HCT116 (cell line): ENCODE measurements around the gene SDK1. TPM values are rescaled to one million over a fixed set of nuclear protein-coding genes. Genes with fewer than 3 reads are reported as not detected.

ENCODE experiments used
- ATAC-seq: fragments of 200-7000 bp; cut with Tn5 transposase; 2 replicates; pipeline ENCODE4 v1.9.1; 2020; ENCODE audit warnings: mild to moderate bottlenecking, moderate library complexity
- BruUV-seq: library from RNA; stranded (reverse); fragments of 400-500 nt; replicated peaks from 2 replicates; lab custom pipeline; 2021; lab: Mats Ljungman, UMichigan
- CTCF ChIA-PET: fragments of 300-600 bp; sonication (Branson Sonifier 250); formaldehyde crosslinking; loops from one replicate; lab custom pipeline; 2021; ENCODE audit warnings: antibody characterized with exemption; lab: Charles Lee
- POLR2A ChIA-PET: fragments of 300-600, 350-600 bp; sonication (Branson Sonifier 250); formaldehyde crosslinking; loops from one replicate; lab custom pipeline; 2021; ENCODE audit warnings: antibody characterized with exemption; lab: Charles Lee
- RAD21 ChIA-PET, 2 experiments: fragments of 300-600 bp; sonication (Branson Sonifier 250); formaldehyde crosslinking; loops; one replicate each; lab custom pipeline; 2023; ENCODE audit warnings: low total read pairs in 2 of 2; ENCODE audit not compliant: uncharacterized antibody in 2 of 2, unreplicated experiment in 2 of 2, low non-redundant PET in 1 of 2; lab: Charles Lee
- DNase-seq: peaks from one replicate; pipeline ENCODE4 v3.0.0-alpha.2; 2010; ENCODE audit warnings: low read depth, low spot score
- H2AFZ ChIP-seq: fragments of 200-600 bp; shearing (Covaris generic), sonication (generic); 2 replicates; pipeline ENCODE4 v1.6.1; 2017; ENCODE audit warnings: low read depth, mixed run types, mixed read lengths, antibody characterized with exemption, low read length; ENCODE audit not compliant: poor library complexity, severe bottlenecking
- H3K27ac ChIP-seq: 2 replicates; pipeline ENCODE4 v1.5.1; 2012; ENCODE audit warnings: low read depth, low read length
- H3K27me3 ChIP-seq: fragments of 200-600 bp; sonication (generic); 2 replicates; pipeline ENCODE4 v1.6.1; 2016; ENCODE audit warnings: mixed run types, low read length, mixed read lengths; ENCODE audit not compliant: insufficient read depth
- H3K36me3 ChIP-seq, 2 experiments: fragments of 200-500 bp in 1 of 2; fragments of 200-600 bp in 1 of 2; sonication (Bioruptor generic) in 1 of 2; sonication (generic) in 1 of 2; 2 replicates each; pipeline versions ENCODE4 v1.5.1 to v1.6.1; 2014 to 2016; ENCODE audit warnings: low read length in 2 of 2, inconsistent platforms in 1 of 2, mixed read lengths in 1 of 2, mixed run types in 1 of 2; ENCODE audit not compliant: insufficient read depth in 2 of 2, control insufficient read depth in 1 of 2
- H3K4me1 ChIP-seq, 2 experiments: fragments of 200-600 bp in 1 of 2; sonication (generic) in 1 of 2; 2 replicates each; pipeline versions ENCODE4 v1.5.1 to v1.6.1; 2012 to 2017; ENCODE audit warnings: low read length in 2 of 2, inconsistent platforms in 1 of 2, mild to moderate bottlenecking in 1 of 2, mixed read lengths in 1 of 2, mixed run types in 1 of 2, moderate library complexity in 1 of 2; ENCODE audit not compliant: insufficient read depth in 2 of 2, control insufficient read depth in 1 of 2
- H3K4me2 ChIP-seq: fragments of 200-600 bp; sonication (generic); 2 replicates; pipeline ENCODE4 v1.6.1; 2017; ENCODE audit warnings: mixed run types, low read length, mixed read lengths
- H3K4me3 ChIP-seq, 2 experiments: fragments of 200-600 bp in 1 of 2; sonication (generic) in 1 of 2; replicated peaks in 1 of 2; 2 replicates each; pipeline ENCODE4 v1.5.1; 2011 to 2016; ENCODE audit warnings: low read length in 2 of 2, control low read depth in 1 of 2, low read depth in 1 of 2, mild to moderate bottlenecking in 1 of 2, mixed read lengths in 1 of 2, mixed run types in 1 of 2
- H3K79me2 ChIP-seq: fragments of 200-600 bp; sonication (generic); 2 replicates; pipeline ENCODE4 v1.6.1; 2017; ENCODE audit warnings: mild to moderate bottlenecking, mixed run types, low read length, moderate library complexity, mixed read lengths; ENCODE audit not compliant: insufficient read depth
- H3K9ac ChIP-seq: fragments of 200-600 bp; sonication (generic); 2 replicates; pipeline ENCODE4 v1.6.1; 2016; ENCODE audit warnings: low read length, mixed read lengths
- H3K9me2 ChIP-seq: fragments of 200-600 bp; sonication (generic), shearing (Covaris generic); 2 replicates; pipeline ENCODE4 v1.6.1; 2017; ENCODE audit warnings: mixed run types, mild to moderate bottlenecking, moderate library complexity; ENCODE audit not compliant: insufficient read depth
- H3K9me3 ChIP-seq, 2 experiments: fragments of 200-500 bp in 1 of 2; fragments of 200-600 bp in 1 of 2; sonication (Bioruptor generic) in 1 of 2; sonication (generic) in 1 of 2; 2 replicates each; pipeline ENCODE4 v1.6.1; 2014 to 2017; ENCODE audit warnings: low read length in 2 of 2, mixed read lengths in 2 of 2, inconsistent platforms in 1 of 2, low read depth in 1 of 2, mild to moderate bottlenecking in 1 of 2, mixed run types in 1 of 2, moderate library complexity in 1 of 2; ENCODE audit not compliant: control insufficient read depth in 1 of 2, insufficient read depth in 1 of 2
- H4K20me1 ChIP-seq: fragments of 200-600 bp; sonication (generic), shearing (Covaris generic); 2 replicates; pipeline ENCODE4 v1.6.1; 2017; ENCODE audit warnings: mixed run types, mild to moderate bottlenecking, moderate library complexity; ENCODE audit not compliant: insufficient read depth
- CEBPB ChIP-seq: IDR thresholded peaks from 2 replicates; pipeline ENCODE4 v1.6.1; 2012; ENCODE audit warnings: low read depth
- EGR1 ChIP-seq: IDR thresholded peaks from 2 replicates; pipeline ENCODE4 v1.6.1; 2012; ENCODE audit warnings: low read depth
- EZH2phosphoT487 ChIP-seq: fragments of 200-600 bp; IDR thresholded peaks from 2 replicates; pipeline ENCODE4 v1.6.1; 2018; ENCODE audit warnings: antibody characterized with exemption, borderline replicate concordance
- FOSL1 ChIP-seq: IDR thresholded peaks from 2 replicates; pipeline ENCODE4 v1.6.1; 2012; ENCODE audit warnings: low read depth
- JUND ChIP-seq: IDR thresholded peaks from 2 replicates; pipeline ENCODE4 v1.6.1; 2012
- POLR2A ChIP-seq: IDR thresholded peaks from 2 replicates; pipeline ENCODE4 v1.7.0; 2011; ENCODE audit warnings: borderline replicate concordance; ENCODE audit not compliant: insufficient read depth, insufficient read length; ENCODE audit errors: extremely low read depth
- POLR2AphosphoS5 ChIP-seq: IDR thresholded peaks from 2 replicates; pipeline ENCODE4 v1.6.1; 2011; ENCODE audit warnings: mild to moderate bottlenecking, low read depth, low read length, moderate library complexity
- RAD21 ChIP-seq: IDR thresholded peaks from 2 replicates; pipeline ENCODE4 v1.6.1; 2012; ENCODE audit warnings: low read depth, mild to moderate bottlenecking
- SIN3A ChIP-seq: IDR thresholded peaks from 2 replicates; pipeline ENCODE4 v1.6.1; 2012; ENCODE audit warnings: low read depth
- SP1 ChIP-seq: IDR thresholded peaks from 2 replicates; pipeline ENCODE4 v1.6.1; 2012; ENCODE audit warnings: low read depth
- SRF ChIP-seq: IDR thresholded peaks from 2 replicates; pipeline ENCODE4 v1.6.1; 2012; ENCODE audit warnings: low read depth
- YY1 ChIP-seq: IDR thresholded peaks from 2 replicates; pipeline ENCODE4 v1.6.1; 2011; ENCODE audit warnings: low read length, low read depth, moderate library complexity, mild to moderate bottlenecking; ENCODE audit not compliant: insufficient replicate concordance; ENCODE audit errors: extremely low read depth
- ZFX ChIP-seq: fragments of 450-650 bp; IDR thresholded peaks from 2 replicates; pipeline ENCODE4 v1.6.1; 2017
- ZNF274 ChIP-seq: fragments of 200-500 bp; sonication (Bioruptor generic); IDR thresholded peaks from 2 replicates; pipeline ENCODE4 v1.6.1; 2014; ENCODE audit warnings: mild to moderate bottlenecking, low read depth, low read length, inconsistent platforms
- intact Hi-C: fragments of 100-400 bp; cut with micrococcal nuclease; formaldehyde crosslinking; loops from 2 replicates; pipeline ENCODE4 v1.10.0; 2022
- total RNA-seq: library from RNA; stranded (reverse); gene quantifications from one replicate; pipeline ENCODE4 v1.2.1, GENCODE V29; 2021; ENCODE audit not compliant: unreplicated experiment
- TF ChIP-seq, protein P1 (sequence below): IDR thresholded peaks from 2 replicates; pipeline ENCODE4 v1.6.1; 2011; ENCODE audit warnings: mild to moderate bottlenecking, low read length, moderate library complexity; ENCODE audit not compliant: insufficient replicate concordance; ENCODE audit errors: extremely low read depth
- TF ChIP-seq, protein P2 (sequence below): IDR thresholded peaks from 2 replicates; pipeline ENCODE4 v1.6.1; 2012
- TF ChIP-seq, protein P3 (sequence below): IDR thresholded peaks from 2 replicates; pipeline ENCODE4 v1.6.1; 2012; ENCODE audit warnings: low read depth
- TF ChIP-seq, protein P4 (sequence below): IDR thresholded peaks from 2 replicates; pipeline ENCODE4 v1.6.1; 2012

The SDK1 gene
- total RNA-seq, 1 experiment from 2014 or later = 0.05 TPM

DNA sequence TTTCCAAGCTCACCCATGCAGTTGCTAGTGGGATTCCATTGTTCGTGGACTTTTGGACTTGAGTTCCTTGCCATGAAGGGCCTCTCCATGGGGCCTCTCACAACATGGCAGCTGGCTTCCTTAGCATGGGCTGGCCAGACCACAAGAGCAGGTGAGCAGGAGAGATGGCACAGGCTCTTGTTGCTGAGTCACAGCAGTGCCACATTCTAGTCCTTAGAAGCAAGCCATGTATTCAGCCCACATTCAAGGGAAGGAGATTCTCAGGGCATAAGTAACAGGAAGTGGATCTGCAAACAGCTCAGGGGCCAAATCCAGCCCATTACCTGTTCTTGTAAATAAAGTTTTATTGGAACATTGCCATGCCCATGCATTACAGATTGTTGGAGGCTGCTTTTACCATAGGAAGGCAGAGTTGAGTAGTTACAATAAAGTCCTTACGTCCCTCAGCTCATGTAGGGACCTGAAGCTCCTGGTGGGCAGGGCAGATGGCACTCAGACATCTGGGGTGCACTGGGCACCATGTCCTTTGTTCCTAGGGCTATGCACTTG lies 899.6 kb downstream of the SDK1 start:
- no peaks in the 10 kb centered on the region for H3K36me3 ChIP-seq
- no peaks in the 10 kb centered on the region for H3K9me3 ChIP-seq
- no peaks in the 10 kb centered on the region for H3K79me2 ChIP-seq
- ChIA-PET CTCF (no interaction called here), RAD21 (no interaction called here), POLR2A (no interaction called here)
- H3K27ac ChIP-seq = no peak overlapping the region
- no peaks in the 10 kb centered on the region for H4K20me1 ChIP-seq
- H3K9ac ChIP-seq = no peak overlapping the region
- no peak overlapping the region for H3K4me3 ChIP-seq
- no TSS peak for BruUV-seq
- H3K4me2 ChIP-seq = no peak overlapping the region
- ATAC-seq (no peak), DNase-seq (no peak)
- TF ChIP-seq SP1 = no peak
- TF ChIP-seq ZNF274 = no peak
- TF ChIP-seq FOSL1 = no peak
- TF ChIP-seq YY1 = no peak
- TF ChIP-seq EGR1 = no peak
- TF ChIP-seq EZH2phosphoT487 = no peak
- TF ChIP-seq, protein P1, sequence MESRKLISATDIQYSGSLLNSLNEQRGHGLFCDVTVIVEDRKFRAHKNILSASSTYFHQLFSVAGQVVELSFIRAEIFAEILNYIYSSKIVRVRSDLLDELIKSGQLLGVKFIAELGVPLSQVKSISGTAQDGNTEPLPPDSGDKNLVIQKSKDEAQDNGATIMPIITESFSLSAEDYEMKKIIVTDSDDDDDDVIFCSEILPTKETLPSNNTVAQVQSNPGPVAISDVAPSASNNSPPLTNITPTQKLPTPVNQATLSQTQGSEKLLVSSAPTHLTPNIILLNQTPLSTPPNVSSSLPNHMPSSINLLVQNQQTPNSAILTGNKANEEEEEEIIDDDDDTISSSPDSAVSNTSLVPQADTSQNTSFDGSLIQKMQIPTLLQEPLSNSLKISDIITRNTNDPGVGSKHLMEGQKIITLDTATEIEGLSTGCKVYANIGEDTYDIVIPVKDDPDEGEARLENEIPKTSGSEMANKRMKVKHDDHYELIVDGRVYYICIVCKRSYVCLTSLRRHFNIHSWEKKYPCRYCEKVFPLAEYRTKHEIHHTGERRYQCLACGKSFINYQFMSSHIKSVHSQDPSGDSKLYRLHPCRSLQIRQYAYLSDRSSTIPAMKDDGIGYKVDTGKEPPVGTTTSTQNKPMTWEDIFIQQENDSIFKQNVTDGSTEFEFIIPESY = no peak
- no peak for TF ChIP-seq ZFX
- TF ChIP-seq POLR2AphosphoS5 = no peak
- TF ChIP-seq SRF = no peak
- TF ChIP-seq, protein P2, sequence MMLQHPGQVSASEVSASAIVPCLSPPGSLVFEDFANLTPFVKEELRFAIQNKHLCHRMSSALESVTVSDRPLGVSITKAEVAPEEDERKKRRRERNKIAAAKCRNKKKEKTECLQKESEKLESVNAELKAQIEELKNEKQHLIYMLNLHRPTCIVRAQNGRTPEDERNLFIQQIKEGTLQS = no peak
- no peak for TF ChIP-seq POLR2A
- no peak for TF ChIP-seq SIN3A
- TF ChIP-seq, protein P3, sequence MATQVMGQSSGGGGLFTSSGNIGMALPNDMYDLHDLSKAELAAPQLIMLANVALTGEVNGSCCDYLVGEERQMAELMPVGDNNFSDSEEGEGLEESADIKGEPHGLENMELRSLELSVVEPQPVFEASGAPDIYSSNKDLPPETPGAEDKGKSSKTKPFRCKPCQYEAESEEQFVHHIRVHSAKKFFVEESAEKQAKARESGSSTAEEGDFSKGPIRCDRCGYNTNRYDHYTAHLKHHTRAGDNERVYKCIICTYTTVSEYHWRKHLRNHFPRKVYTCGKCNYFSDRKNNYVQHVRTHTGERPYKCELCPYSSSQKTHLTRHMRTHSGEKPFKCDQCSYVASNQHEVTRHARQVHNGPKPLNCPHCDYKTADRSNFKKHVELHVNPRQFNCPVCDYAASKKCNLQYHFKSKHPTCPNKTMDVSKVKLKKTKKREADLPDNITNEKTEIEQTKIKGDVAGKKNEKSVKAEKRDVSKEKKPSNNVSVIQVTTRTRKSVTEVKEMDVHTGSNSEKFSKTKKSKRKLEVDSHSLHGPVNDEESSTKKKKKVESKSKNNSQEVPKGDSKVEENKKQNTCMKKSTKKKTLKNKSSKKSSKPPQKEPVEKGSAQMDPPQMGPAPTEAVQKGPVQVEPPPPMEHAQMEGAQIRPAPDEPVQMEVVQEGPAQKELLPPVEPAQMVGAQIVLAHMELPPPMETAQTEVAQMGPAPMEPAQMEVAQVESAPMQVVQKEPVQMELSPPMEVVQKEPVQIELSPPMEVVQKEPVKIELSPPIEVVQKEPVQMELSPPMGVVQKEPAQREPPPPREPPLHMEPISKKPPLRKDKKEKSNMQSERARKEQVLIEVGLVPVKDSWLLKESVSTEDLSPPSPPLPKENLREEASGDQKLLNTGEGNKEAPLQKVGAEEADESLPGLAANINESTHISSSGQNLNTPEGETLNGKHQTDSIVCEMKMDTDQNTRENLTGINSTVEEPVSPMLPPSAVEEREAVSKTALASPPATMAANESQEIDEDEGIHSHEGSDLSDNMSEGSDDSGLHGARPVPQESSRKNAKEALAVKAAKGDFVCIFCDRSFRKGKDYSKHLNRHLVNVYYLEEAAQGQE = no peak
- TF ChIP-seq RAD21 = no peak
- TF ChIP-seq, protein P4, sequence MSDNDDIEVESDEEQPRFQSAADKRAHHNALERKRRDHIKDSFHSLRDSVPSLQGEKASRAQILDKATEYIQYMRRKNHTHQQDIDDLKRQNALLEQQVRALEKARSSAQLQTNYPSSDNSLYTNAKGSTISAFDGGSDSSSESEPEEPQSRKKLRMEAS = no peak
- no peak for TF ChIP-seq CEBPB
- no peak for TF ChIP-seq JUND
- intact Hi-C loops = no loop called here
- H2AFZ ChIP-seq = no peak overlapping the region
- H3K4me1 ChIP-seq = no peaks in the 10 kb centered on the region
- no peaks in the 10 kb centered on the region for H3K9me2 ChIP-seq
- H3K27me3 ChIP-seq = no peaks in the 10 kb centered on the region
